ENCODE data around the gene EBF3. TPM values are rescaled to one million over a fixed set of nuclear protein-coding genes. Genes with fewer than 3 reads are reported as not detected.

Gene EBF3
- total RNA-seq, 4 donors from 2014 or later: 2.5 to 4.9 (median 4.6) TPM

GRCh38 chr10:129993621-129994020 is 29.5 kb upstream of the EBF3 start:
- no peaks in the 10 kb centered on the region for H3K4me1 ChIP-seq
- no CpG with 5 or more reads among the region's 1 CpG for WGBS, 2 donors (ENCODE audit: low coverage in 1 of 2)
- H3K4me3 ChIP-seq: no peak overlapping the region
- H3K27me3 ChIP-seq: peaks cover 13% of the 10 kb centered on the region
- TF ChIP-seq EP300 (IDR thresholded peaks at IDR 0.05): no peak
- no peak for TF ChIP-seq POLR2A (IDR thresholded peaks at IDR 0.05)
- TF ChIP-seq POLR2AphosphoS5 (IDR thresholded peaks at IDR 0.05): no peak
- no peaks in the 10 kb centered on the region for H3K36me3 ChIP-seq
- H3K27ac ChIP-seq: no peak overlapping the region
- no peak for ATAC-seq
- H3K9me3 ChIP-seq: peaks cover 0 to 20% (median 0%) of the 10 kb centered on the region in 3 donors

GRCh38 chr10:129992356-129992755 is 28.3 kb upstream of the EBF3 start:
- TF ChIP-seq POLR2AphosphoS5 (IDR thresholded peaks at IDR 0.05): no peak
- H3K36me3 ChIP-seq: no peaks in the 10 kb centered on the region
- ATAC-seq: no peak
- 60 to 66% methylated on average over 3 of the region's 3 CpGs for WGBS, 2 donors (ENCODE audit: low coverage in 1 of 2)
- H3K4me1 ChIP-seq: no peaks in the 10 kb centered on the region
- peaks cover 0 to 30% (median 0%) of the 10 kb centered on the region in 3 donors for H3K9me3 ChIP-seq
- H3K27me3 ChIP-seq: peaks cover 13% of the 10 kb centered on the region
- no peak overlapping the region for H3K4me3 ChIP-seq
- H3K27ac ChIP-seq: no peak overlapping the region

GRCh38 chr10:129982825-129983224 is 18.8 kb upstream of the EBF3 start:
- H3K27ac ChIP-seq: no peak overlapping the region
- H3K9me3 ChIP-seq: peaks cover 0 to 56% (median 0%) of the 10 kb centered on the region in 3 donors
- TF ChIP-seq EP300 (IDR thresholded peaks at IDR 0.05) (no peak), POLR2A (IDR thresholded peaks at IDR 0.05) (no peak), CTCF (IDR thresholded peaks at IDR 0.05) (no peak), POLR2AphosphoS5 (IDR thresholded peaks at IDR 0.05) (no peak)
- H3K36me3 ChIP-seq: no peaks in the 10 kb centered on the region
- H3K4me3 ChIP-seq: no peak overlapping the region
- ATAC-seq: no peak
- H3K4me1 ChIP-seq: no peaks in the 10 kb centered on the region
- peaks cover 58% of the 10 kb centered on the region for H3K27me3 ChIP-seq

- Histone ChIP-seq H3K9me3 (peaks cover 0 to 25% (median 0%) of the 10 kb centered on the region in 3 donors), H3K4me1 (no peaks in the 10 kb centered on the region), H3K27me3 (peaks cover 78% of the 10 kb centered on the region), H3K4me3 (no peak overlapping the region), H3K27ac (no peak overlapping the region), H3K36me3 (no peaks in the 10 kb centered on the region)
- 86 to 91% methylated on average over 3 to 4 of the region's 6 CpGs for WGBS, 2 donors (ENCODE audit: low coverage in 1 of 2)
- ATAC-seq: no peak
- no peak for TF ChIP-seq POLR2AphosphoS5 (IDR thresholded peaks at IDR 0.05)
- no peak for TF ChIP-seq POLR2A (IDR thresholded peaks at IDR 0.05)
These were observed 14.9 kb upstream of the EBF3 start for GRCh38 chr10:129978980-129979379.

- Histone ChIP-seq H3K4me3 (no peak overlapping the region), H3K27ac (no peak overlapping the region), H3K27me3 (peaks cover 78% of the 10 kb centered on the region), H3K36me3 (no peaks in the 10 kb centered on the region), H3K4me1 (no peaks in the 10 kb centered on the region), H3K9me3 (peaks cover 0 to 18% (median 0%) of the 10 kb centered on the region in 3 donors)
- no CpG with 5 or more reads among the region's 1 CpG for WGBS, 2 donors (ENCODE audit: low coverage in 1 of 2)
- no peak for ATAC-seq
- TF ChIP-seq POLR2A (IDR thresholded peaks at IDR 0.05) (no peak), EP300 (IDR thresholded peaks at IDR 0.05) (no peak), POLR2AphosphoS5 (IDR thresholded peaks at IDR 0.05) (no peak), CTCF (IDR thresholded peaks at IDR 0.05) (no peak)
These were observed 14.2 kb upstream of the EBF3 start for GRCh38 chr10:129978322-129978721.

- Histone ChIP-seq H3K4me1 (peaks cover 0 to 3% (median 0%) of the 10 kb centered on the region in 3 donors), H3K36me3 (no peaks in the 10 kb centered on the region), H3K27ac (no peak overlapping the region), H3K4me3 (no peak overlapping the region), H3K27me3 (peaks cover 82% of the 10 kb centered on the region), H3K9me3 (peaks cover 0 to 13% (median 0%) of the 10 kb centered on the region in 3 donors)
- no peak for ATAC-seq
- WGBS, 2 donors (ENCODE audit: low coverage in 1 of 2): 80 to 85% methylated on average over 3 to 7 of the region's 10 CpGs
- TF ChIP-seq EP300 (IDR thresholded peaks at IDR 0.05): no peak
- TF ChIP-seq POLR2A (IDR thresholded peaks at IDR 0.05): no peak
- no peak for TF ChIP-seq POLR2AphosphoS5 (IDR thresholded peaks at IDR 0.05)
- no peak for TF ChIP-seq CTCF (IDR thresholded peaks at IDR 0.05)
These were observed 13.7 kb upstream of the EBF3 start for GRCh38 chr10:129977794-129978193.
